HepG2 (cell line): ENCODE data around the gene NGEF. TPM values are rescaled to one million over a fixed set of nuclear protein-coding genes. Genes with fewer than 3 reads are reported as not detected.

Experiments used
- HDAC6 ChIP-seq: fragments of 200-600 bp; sonication (generic); IDR thresholded peaks from 2 replicates; pipeline ENCODE4 v1.7.0; 2017; ENCODE audit warnings: mild to moderate bottlenecking, antibody characterized with exemption, low read length, low read depth
- REPIN1 ChIP-seq: sonication (generic); formaldehyde crosslinking; IDR thresholded peaks from 2 replicates; pipeline ENCODE4 v1.8.0; 2022; ENCODE audit warnings: missing genetic modification reagents, low read depth, mild to moderate bottlenecking, borderline replicate concordance
- ZBTB20 ChIP-seq: sonication (generic); formaldehyde crosslinking; IDR thresholded peaks from 2 replicates; pipeline ENCODE4 v1.8.1; 2023; ENCODE audit warnings: missing genetic modification reagents, low read depth, mild to moderate bottlenecking, borderline replicate concordance
- ZMYM4 ChIP-seq: sonication (generic); formaldehyde crosslinking; IDR thresholded peaks from 2 replicates; pipeline ENCODE4 v1.8.1; 2023; ENCODE audit warnings: mild to moderate bottlenecking, missing genetic modification reagents
- ZNF670 ChIP-seq: sonication (generic); formaldehyde crosslinking; IDR thresholded peaks from 2 replicates; pipeline ENCODE4 v1.8.0; 2022; ENCODE audit warnings: mild to moderate bottlenecking, missing genetic modification reagents, borderline replicate concordance
- polyA plus RNA-seq, 8 experiments: library from polyadenylated mRNA; depleted of rRNA in 3 of 8; stranded (reverse) in 7 of 8; unstranded in 1 of 8; fragments of >200 nt; fragmentation: Illumina TruSeq in 4 of 8; extraction: Trizol in 4 of 8; gene quantifications; 2 replicates each; pipeline versions ENCODE4 v1.2.1 to v1.2.3, GENCODE V29; 2011 to 2016; ENCODE audit warnings: low read depth in 4 of 8, missing spikeins in 1 of 8, mixed read lengths in 1 of 8; ENCODE audit not compliant: insufficient read depth in 1 of 8
- total RNA-seq, 5 experiments: library from RNA; depleted of rRNA; stranded (reverse); fragments of >200 nt; fragmentation: Illumina TruSeq; extraction: Trizol; gene quantifications; 2 replicates each; pipeline ENCODE4 v1.2.3, GENCODE V29; 2016; ENCODE audit warnings: low read depth in 1 of 5
- TF ChIP-seq, protein P1 (sequence below): sonication (generic); formaldehyde crosslinking; IDR thresholded peaks from 2 replicates; pipeline ENCODE4 v1.5.0; 2020; ENCODE audit warnings: mild to moderate bottlenecking, missing genetic modification reagents
- TF ChIP-seq, protein P2 (sequence below): sonication (generic); formaldehyde crosslinking; IDR thresholded peaks from 2 replicates; pipeline ENCODE4 v1.4.0; 2020; ENCODE audit warnings: missing genetic modification reagents
- TF ChIP-seq, protein P3 (sequence below): sonication (generic); formaldehyde crosslinking; IDR thresholded peaks from 2 replicates; pipeline ENCODE4 v1.5.0; 2020; ENCODE audit warnings: missing genetic modification reagents
- TF ChIP-seq, protein P4 (sequence below): sonication (generic); formaldehyde crosslinking; IDR thresholded peaks from 2 replicates; pipeline ENCODE4 v1.8.0; 2022; ENCODE audit warnings: mild to moderate bottlenecking, missing genetic modification reagents
- TF ChIP-seq, protein P5 (sequence below): sonication (generic); formaldehyde crosslinking; IDR thresholded peaks from 2 replicates; pipeline ENCODE4 v1.5.1; 2020; ENCODE audit warnings: missing genetic modification reagents, mild to moderate bottlenecking, borderline replicate concordance

The NGEF gene
- total and polyA plus RNA-seq, 2 of the 13 experiments (the other 11 are each of a cell fraction or from before 2014, with no cell fraction given): 14.4 to 36.9 TPM

DNA sequence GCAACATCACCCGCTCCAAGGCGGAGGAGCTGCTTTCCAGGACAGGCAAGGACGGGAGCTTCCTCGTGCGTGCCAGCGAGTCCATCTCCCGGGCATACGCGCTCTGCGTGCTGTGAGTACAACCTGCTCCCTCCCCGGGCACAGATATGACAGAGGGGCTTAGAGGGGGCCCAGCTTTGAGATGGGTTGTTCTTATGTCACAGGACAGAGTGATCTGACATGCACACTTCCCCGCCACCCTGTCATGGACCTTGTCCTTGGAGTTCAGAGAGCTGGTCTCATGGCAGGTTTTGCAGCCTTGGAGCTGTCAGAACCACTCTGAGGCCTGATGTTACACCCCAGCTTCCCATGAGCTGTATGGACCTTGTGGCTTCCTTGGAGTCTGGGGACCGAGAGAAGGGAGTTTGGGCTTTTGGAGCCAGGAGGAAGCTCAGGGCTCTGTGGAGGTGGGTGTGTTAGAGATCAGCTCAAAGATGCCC lies 47.5 kb upstream of the NGEF start (continued):
- TF ChIP-seq, protein P1, sequence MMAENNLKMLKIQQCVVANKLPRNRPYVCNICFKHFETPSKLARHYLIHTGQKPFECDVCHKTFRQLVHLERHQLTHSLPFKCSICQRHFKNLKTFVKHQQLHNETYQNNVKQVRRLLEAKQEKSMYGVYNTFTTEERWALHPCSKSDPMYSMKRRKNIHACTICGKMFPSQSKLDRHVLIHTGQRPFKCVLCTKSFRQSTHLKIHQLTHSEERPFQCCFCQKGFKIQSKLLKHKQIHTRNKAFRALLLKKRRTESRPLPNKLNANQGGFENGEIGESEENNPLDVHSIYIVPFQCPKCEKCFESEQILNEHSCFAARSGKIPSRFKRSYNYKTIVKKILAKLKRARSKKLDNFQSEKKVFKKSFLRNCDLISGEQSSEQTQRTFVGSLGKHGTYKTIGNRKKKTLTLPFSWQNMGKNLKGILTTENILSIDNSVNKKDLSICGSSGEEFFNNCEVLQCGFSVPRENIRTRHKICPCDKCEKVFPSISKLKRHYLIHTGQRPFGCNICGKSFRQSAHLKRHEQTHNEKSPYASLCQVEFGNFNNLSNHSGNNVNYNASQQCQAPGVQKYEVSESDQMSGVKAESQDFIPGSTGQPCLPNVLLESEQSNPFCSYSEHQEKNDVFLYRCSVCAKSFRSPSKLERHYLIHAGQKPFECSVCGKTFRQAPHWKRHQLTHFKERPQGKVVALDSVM (CRISPR knock-in tag): no peak; the same call in 1 of the 2 replicates
- TF ChIP-seq ZMYM4 (CRISPR knock-in tag) (0 out of 2 replicates have a peak, but pooled peaks have one; percentile 8), HDAC6 (no peak), ZBTB20 (0 out of 2 replicates have a peak, but pooled peaks have one; percentile 12), ZNF670 (CRISPR knock-in tag) (no peak), REPIN1 (CRISPR knock-in tag) (0 out of 2 replicates have a peak, but pooled peaks have one; percentile 68)
- TF ChIP-seq, protein P2, sequence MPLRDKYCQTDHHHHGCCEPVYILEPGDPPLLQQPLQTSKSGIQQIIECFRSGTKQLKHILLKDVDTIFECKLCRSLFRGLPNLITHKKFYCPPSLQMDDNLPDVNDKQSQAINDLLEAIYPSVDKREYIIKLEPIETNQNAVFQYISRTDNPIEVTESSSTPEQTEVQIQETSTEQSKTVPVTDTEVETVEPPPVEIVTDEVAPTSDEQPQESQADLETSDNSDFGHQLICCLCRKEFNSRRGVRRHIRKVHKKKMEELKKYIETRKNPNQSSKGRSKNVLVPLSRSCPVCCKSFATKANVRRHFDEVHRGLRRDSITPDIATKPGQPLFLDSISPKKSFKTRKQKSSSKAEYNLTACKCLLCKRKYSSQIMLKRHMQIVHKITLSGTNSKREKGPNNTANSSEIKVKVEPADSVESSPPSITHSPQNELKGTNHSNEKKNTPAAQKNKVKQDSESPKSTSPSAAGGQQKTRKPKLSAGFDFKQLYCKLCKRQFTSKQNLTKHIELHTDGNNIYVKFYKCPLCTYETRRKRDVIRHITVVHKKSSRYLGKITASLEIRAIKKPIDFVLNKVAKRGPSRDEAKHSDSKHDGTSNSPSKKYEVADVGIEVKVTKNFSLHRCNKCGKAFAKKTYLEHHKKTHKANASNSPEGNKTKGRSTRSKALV (CRISPR knock-in tag): 0 out of 2 replicates have a peak, but pooled peaks have one; percentile 4
- TF ChIP-seq, protein P3, sequence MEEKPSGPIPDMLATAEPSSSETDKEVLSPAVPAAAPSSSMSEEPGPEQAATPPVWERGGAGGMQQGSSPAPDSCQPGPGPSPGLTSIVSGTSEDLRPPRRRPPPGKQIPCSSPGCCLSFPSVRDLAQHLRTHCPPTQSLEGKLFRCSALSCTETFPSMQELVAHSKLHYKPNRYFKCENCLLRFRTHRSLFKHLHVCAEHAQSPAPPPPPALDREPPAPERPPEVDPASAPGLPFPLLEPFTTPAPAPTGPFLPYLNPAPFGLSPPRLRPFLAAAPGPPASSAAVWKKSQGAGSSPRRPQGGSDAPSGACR: 0 out of 2 replicates have a peak, but pooled peaks have one; percentile 15
- TF ChIP-seq, protein P4, sequence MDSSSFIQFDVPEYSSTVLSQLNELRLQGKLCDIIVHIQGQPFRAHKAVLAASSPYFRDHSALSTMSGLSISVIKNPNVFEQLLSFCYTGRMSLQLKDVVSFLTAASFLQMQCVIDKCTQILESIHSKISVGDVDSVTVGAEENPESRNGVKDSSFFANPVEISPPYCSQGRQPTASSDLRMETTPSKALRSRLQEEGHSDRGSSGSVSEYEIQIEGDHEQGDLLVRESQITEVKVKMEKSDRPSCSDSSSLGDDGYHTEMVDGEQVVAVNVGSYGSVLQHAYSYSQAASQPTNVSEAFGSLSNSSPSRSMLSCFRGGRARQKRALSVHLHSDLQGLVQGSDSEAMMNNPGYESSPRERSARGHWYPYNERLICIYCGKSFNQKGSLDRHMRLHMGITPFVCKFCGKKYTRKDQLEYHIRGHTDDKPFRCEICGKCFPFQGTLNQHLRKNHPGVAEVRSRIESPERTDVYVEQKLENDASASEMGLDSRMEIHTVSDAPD: no peak
- TF ChIP-seq, protein P5, sequence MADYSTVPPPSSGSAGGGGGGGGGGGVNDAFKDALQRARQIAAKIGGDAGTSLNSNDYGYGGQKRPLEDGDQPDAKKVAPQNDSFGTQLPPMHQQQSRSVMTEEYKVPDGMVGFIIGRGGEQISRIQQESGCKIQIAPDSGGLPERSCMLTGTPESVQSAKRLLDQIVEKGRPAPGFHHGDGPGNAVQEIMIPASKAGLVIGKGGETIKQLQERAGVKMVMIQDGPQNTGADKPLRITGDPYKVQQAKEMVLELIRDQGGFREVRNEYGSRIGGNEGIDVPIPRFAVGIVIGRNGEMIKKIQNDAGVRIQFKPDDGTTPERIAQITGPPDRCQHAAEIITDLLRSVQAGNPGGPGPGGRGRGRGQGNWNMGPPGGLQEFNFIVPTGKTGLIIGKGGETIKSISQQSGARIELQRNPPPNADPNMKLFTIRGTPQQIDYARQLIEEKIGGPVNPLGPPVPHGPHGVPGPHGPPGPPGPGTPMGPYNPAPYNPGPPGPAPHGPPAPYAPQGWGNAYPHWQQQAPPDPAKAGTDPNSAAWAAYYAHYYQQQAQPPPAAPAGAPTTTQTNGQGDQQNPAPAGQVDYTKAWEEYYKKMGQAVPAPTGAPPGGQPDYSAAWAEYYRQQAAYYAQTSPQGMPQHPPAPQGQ: no peak
